Astrocyte (in vitro differentiated cells and primary cell): ENCODE results near the gene CPXM1.

Experiments
- CTCF ChIP-seq: IDR thresholded peaks from 2 replicates; pipeline ENCODE4 v1.5.1; 2011; ENCODE audit warnings: low read depth, mild to moderate bottlenecking, inconsistent platforms, low read length, moderate library complexity; ENCODE audit not compliant: insufficient read depth
- EZH2 ChIP-seq: IDR thresholded peaks from 2 replicates; pipeline ENCODE4 v1.6.1; 2012; ENCODE audit warnings: mild to moderate bottlenecking, low read length, inconsistent platforms; ENCODE audit not compliant: insufficient read depth

- TF ChIP-seq CTCF: no peak
- TF ChIP-seq EZH2: no peak
Measured at GRCh38 chr20:2798095-2798805, 2.2 kb downstream of the CPXM1 start.
